Pancreas (tissue), 10 donors: ENCODE measurements around the gene S1PR1. TPM values are rescaled to one million over a fixed set of nuclear protein-coding genes. Genes with fewer than 3 reads are reported as not detected.
"Not testable (repeated sequence)": the region's sequence is repeated elsewhere in the genome, so short reads cannot be mapped to it uniquely, and the experiment has no call there.

Source experiments
- ATAC-seq, 4 donors: fragments of 200-7000 bp; cut with Tn5 transposase; one replicate each; pipeline versions ENCODE4 v1.8.0 to v1.9.1; 2020; ENCODE audit warnings: mild to moderate bottlenecking in 4 of 4, moderate library complexity in 4 of 4
- DNase-seq, 6 donors: peaks; one replicate each; pipeline ENCODE4 v3.0.0-alpha.2; 2020
- FAIRE-seq: peaks from 2 replicates; lab custom pipeline; 2012; peaks lifted over from hg19 to GRCh38; lab: Jason Lieb, UNC
- H3K27ac ChIP-seq, 4 donors: fragments of 200-600 bp; sonication (generic); 1 replicate in 3 of 4; 2 replicates in 1 of 4; pipeline versions ENCODE4 v1.5.0 to v1.8.0; 2020
- H3K27me3 ChIP-seq, 4 donors: fragments of 200-600 bp; one replicate each; pipeline ENCODE4 v1.8.0; 2021
- H3K36me3 ChIP-seq, 3 donors: fragments of 200-600 bp; sonication (generic) in 1 of 3; one replicate each; pipeline versions ENCODE4 v1.5.0 to v1.8.0; 2020 to 2021
- H3K4me1 ChIP-seq, 3 donors: fragments of 200-600 bp; one replicate each; pipeline ENCODE4 v1.8.0; 2021
- H3K4me3 ChIP-seq, 4 donors: fragments of 200-600 bp; sonication (generic) in 2 of 4; one replicate each; pipeline versions ENCODE4 v1.5.0 to v1.8.0; 2020 to 2021
- H3K9me3 ChIP-seq, 4 donors: fragments of 200-600 bp; one replicate each; pipeline ENCODE4 v1.8.0; 2021
- CTCF ChIP-seq, 4 donors: fragments of 200-600 bp; sonication (generic) in 3 of 4; IDR thresholded peaks; one replicate each; pipeline versions ENCODE4 v1.5.0 to v1.8.0; 2021; ENCODE audit warnings: antibody characterized with exemption in 4 of 4
- WGBS, 2 donors: extraction: QIAGEN DNeasy Blood & Tissue Kit; methylation state at CpG; one replicate each; pipeline ENCODE4 v1.1.7; 2013; 5-methylcytosine and 5-hydroxymethylcytosine counted together
- intact Hi-C, 3 donors: fragments of 100-400 bp; cut with DNase I; formaldehyde crosslinking; loops; one replicate each; pipeline versions ENCODE4 v1.11.1 to v1.14.2; 2022
- polyA plus RNA-seq, 2 donors: library from polyadenylated mRNA; stranded (reverse); fragments of 200-250 nt; gene quantifications; one replicate each; pipeline ENCODE4 v1.2.3, GENCODE V29; 2013
- total RNA-seq, 6 donors: library from RNA; stranded (reverse); fragmentation: NEBNext Ultra II Directional in 4 of 6; extraction: Animal tissue kit (Norgen Biotek cat#: 25700) in 4 of 6; gene quantifications; one replicate each; pipeline versions ENCODE4 v1.2.1 to v1.2.4, GENCODE V29; 2021 to 2023
- donor health status: healthy with polysubstance abuse.
- donor health status: DM: no; HTN: no; CAD: no; lungs with moderate emphysema.
- donor health status: DM: no; HTN: no; CAD: no.
- donor health status: control.
- donor health status: control.
- donor health status: Bipolar disorder and iron deficiency.
- donor health status: DM: yes; HTN: yes; CAD: no.
- donor health status: DM: no; HTN: no; CAD: no.
- donor health status: DM: no; HTN: no; CAD: no.
- donor health status: DM: yes; HTN: yes; CAD: no.

S1PR1 gene
- total RNA-seq (1 to 10 TPM; 2.3 to 6.5 (median 5.7) TPM), polyA plus RNA-seq (10 to 100 TPM in 1 of 2 donors, 1 to 10 TPM in 1; 4.0 to 10.1 TPM)

GRCh38 chr1:101236516-101237228 lies at the start of gene S1PR1:
S1PR1 (plus strand) TSS chr1:101237019; CDS start chr1:101238985, 1,966 bp downstream.
- Histone ChIP-seq H3K36me3 (no peaks in the 10 kb centered on the region), H3K27ac (peak within 1 kb of the TSS in 2 of 4 donors; percentile 2 to 30), H3K4me1 (peaks cover 4 to 14% (median 8%) of the 10 kb centered on the region in 3 donors), H3K9me3 (no peaks in the 10 kb centered on the region), H3K27me3 (peaks cover 0 to 26% (median 0%) of the 10 kb centered on the region in 4 donors), H3K4me3 (peak within 1 kb of the TSS; percentile 14 to 59 (median 36))
- TF ChIP-seq CTCF (IDR thresholded peaks at IDR 0.05) = no peak
- 2% methylated on average over 45 to 46 of the region's 46 CpGs for WGBS, 2 donors
- intact Hi-C loops = loop anchor here in 1 of 3 donors (5.0 to 10.0 kb wide), 2 partner anchors 104 to 312 kb away; no protein-coding TSS in a partner anchor
- FAIRE-seq = no peak
- ATAC-seq = peak; percentile 42 to 66 (median 60)
- peak in 4 of 6 donors; percentile 41 to 76 (median 59) for DNase-seq

- Histone ChIP-seq H3K27me3 (no peaks in the 10 kb centered on the region), H3K27ac (no peak overlapping the region), H3K4me1 (no peaks in the 10 kb centered on the region), H3K36me3 (no peaks in the 10 kb centered on the region), H3K9me3 (no peaks in the 10 kb centered on the region), H3K4me3 (no peak overlapping the region)
- intact Hi-C loops = no loop called here
- FAIRE-seq = no peak
- no peak for ATAC-seq
- no peak for TF ChIP-seq CTCF (IDR thresholded peaks at IDR 0.05)
- DNase-seq = no peak
These were observed 49.5 kb upstream of the S1PR1 start for GRCh38 chr1:101187297-101187696.

- no peaks in the 10 kb centered on the region for H3K27me3 ChIP-seq
- H3K27ac ChIP-seq = no peak overlapping the region
- TF ChIP-seq CTCF (IDR thresholded peaks at IDR 0.05) = no peak
- DNase-seq (no peak), FAIRE-seq (no peak), ATAC-seq (no peak)
- intact Hi-C loops = no loop called here
- H3K36me3 ChIP-seq = no peaks in the 10 kb centered on the region
- WGBS, 2 donors = 65 to 79% methylated on average over 1 of the region's 1 CpG
- no peaks in the 10 kb centered on the region for H3K9me3 ChIP-seq
- no peak overlapping the region for H3K4me3 ChIP-seq
- no peaks in the 10 kb centered on the region for H3K4me1 ChIP-seq
These were observed 48.5 kb upstream of the S1PR1 start for GRCh38 chr1:101188331-101188730.

GRCh38 chr1:101188968-101189367 lies 47.9 kb upstream of the S1PR1 start:
- H3K4me3 ChIP-seq, FAIRE-seq, H3K27ac ChIP-seq, H3K4me1 ChIP-seq, intact Hi-C loops, H3K27me3 ChIP-seq, H3K36me3 ChIP-seq, ATAC-seq, DNase-seq, H3K9me3 ChIP-seq: not testable (repeated sequence)

- Histone ChIP-seq H3K27ac (no peak overlapping the region), H3K4me1 (no peaks in the 10 kb centered on the region), H3K27me3 (no peaks in the 10 kb centered on the region), H3K36me3 (no peaks in the 10 kb centered on the region), H3K4me3 (no peak overlapping the region), H3K9me3 (no peaks in the 10 kb centered on the region)
- no peak for TF ChIP-seq CTCF (IDR thresholded peaks at IDR 0.05)
- 45 to 55% methylated on average over 4 of the region's 4 CpGs for WGBS, 2 donors
- no peak for DNase-seq
- ATAC-seq = no peak
- intact Hi-C loops = no loop called here
- FAIRE-seq = no peak
These were observed 46.4 kb upstream of the S1PR1 start for GRCh38 chr1:101190441-101190840.
